ENCODE measurements around the gene DTX3.

DTX3 gene

DNA sequence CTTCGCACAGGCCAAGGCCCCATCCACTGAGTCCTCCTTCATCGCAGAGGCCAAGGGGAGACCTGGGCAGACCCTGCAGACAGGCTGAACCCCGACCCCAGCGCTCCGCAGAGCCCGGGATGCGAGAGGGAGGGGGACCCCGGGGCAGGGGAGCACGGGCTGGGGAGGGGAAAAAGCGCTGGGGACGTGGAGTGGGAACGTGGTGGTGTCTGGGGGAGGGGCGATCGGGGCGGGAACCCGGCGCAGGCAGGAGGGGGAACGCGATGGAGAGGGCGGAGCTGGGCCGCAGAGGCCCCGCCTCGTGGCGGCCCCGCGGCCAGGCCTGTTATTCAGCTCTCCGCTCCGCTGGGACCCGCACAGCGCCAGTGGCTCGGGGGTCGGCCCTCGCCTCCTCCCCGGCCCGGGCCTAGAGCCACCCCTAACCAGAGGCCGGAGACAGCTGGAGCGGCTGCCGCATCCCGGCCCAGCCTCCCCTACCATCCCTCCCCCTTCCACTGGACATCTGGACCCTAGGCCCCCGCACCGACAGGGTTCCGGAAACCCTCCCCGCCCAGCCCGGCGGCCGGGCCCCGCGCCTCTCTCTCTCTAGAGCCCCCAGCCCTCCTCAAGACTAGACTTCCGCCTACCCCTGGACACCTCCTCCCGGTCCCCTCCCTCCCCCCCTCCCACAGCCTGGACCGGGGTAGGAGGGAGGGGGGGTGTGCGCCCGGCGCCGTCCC, 6.6 kb downstream of the DTX3 start, which contains the start of gene ARHGEF25:
Gene ARHGEF25, plus strand, starts transcription at position 328 of the 719 bp plus-strand sequence. CDS start 460 bp downstream, outside the sequence.
- Histone ChIP-seq H3K27me3 (ENCODE audit: insufficient read depth, low read depth, severe bottlenecking) (no peaks in the 10 kb centered on the region), H3K9me3 (ENCODE audit: severe bottlenecking) (no peaks in the 10 kb centered on the region), H3K36me3 (peaks cover 47% of the 10 kb centered on the region), H3K27ac (peak within 1 kb of the TSS; percentile 98), H3K4me3 (ENCODE audit: low read depth, low read length) (peak within 1 kb of the TSS; percentile 70)
- TF ChIP-seq, protein P1, sequence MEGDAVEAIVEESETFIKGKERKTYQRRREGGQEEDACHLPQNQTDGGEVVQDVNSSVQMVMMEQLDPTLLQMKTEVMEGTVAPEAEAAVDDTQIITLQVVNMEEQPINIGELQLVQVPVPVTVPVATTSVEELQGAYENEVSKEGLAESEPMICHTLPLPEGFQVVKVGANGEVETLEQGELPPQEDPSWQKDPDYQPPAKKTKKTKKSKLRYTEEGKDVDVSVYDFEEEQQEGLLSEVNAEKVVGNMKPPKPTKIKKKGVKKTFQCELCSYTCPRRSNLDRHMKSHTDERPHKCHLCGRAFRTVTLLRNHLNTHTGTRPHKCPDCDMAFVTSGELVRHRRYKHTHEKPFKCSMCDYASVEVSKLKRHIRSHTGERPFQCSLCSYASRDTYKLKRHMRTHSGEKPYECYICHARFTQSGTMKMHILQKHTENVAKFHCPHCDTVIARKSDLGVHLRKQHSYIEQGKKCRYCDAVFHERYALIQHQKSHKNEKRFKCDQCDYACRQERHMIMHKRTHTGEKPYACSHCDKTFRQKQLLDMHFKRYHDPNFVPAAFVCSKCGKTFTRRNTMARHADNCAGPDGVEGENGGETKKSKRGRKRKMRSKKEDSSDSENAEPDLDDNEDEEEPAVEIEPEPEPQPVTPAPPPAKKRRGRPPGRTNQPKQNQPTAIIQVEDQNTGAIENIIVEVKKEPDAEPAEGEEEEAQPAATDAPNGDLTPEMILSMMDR (IDR thresholded peaks at IDR 0.05; ENCODE audit: low read depth, low read length) = no peak
- peak; percentile 89 for DNase-seq

DNA sequence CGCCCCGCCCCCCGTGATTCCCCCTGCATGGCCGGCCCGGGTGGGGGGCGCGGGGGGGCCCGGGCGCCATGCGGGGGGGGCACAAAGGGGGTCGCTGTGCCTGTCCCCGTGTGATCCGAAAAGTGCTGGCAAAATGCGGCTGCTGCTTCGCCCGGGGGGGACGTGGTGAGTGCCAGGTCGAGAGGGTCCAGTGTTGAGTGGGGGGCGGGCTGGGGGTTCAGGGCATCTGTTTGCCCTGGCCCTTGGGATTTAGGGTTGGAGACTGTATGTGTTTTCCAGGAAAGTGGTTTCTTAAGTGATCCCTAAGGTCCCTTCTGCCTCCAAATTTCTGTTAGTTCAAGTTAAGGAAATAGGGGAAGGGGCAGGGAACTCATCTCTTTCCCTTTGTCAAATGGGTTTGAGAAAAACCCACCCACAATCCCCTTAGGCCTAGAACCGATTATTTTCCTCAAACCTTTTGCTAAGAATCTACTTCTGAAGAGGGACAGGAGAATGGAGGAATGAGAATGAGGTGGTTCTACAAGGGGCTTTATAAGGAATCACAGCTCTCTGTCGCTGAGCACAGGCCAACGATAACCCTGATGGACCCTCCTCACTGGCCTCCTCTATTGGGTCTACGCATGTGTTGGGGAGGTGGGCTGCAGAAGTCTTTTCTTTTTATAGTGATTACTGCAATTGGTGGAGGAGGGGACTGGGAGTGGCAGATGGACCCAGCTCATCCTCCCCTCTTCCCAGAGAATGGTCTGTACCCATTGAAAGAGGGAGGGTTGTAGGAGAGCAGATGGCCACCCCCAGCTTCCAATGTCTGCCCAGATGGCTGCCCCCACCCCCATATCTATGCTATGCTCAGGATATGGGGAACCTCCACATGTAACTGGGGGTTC, 7.4 kb downstream of the DTX3 start:
- no peaks in the 10 kb centered on the region for H3K9me3 ChIP-seq (ENCODE audit: severe bottlenecking)
- peak overlapping the region; percentile 98 for H3K27ac ChIP-seq
- DNase-seq = peak; percentile 86
- H3K36me3 ChIP-seq = peaks cover 49% of the 10 kb centered on the region
- TF ChIP-seq, protein P1 (IDR thresholded peaks at IDR 0.05; ENCODE audit: low read depth, low read length) = no peak
- no peaks in the 10 kb centered on the region for H3K27me3 ChIP-seq (ENCODE audit: insufficient read depth, low read depth, severe bottlenecking)
- peak overlapping the region; percentile 70 for H3K4me3 ChIP-seq (ENCODE audit: low read depth, low read length)

DNA sequence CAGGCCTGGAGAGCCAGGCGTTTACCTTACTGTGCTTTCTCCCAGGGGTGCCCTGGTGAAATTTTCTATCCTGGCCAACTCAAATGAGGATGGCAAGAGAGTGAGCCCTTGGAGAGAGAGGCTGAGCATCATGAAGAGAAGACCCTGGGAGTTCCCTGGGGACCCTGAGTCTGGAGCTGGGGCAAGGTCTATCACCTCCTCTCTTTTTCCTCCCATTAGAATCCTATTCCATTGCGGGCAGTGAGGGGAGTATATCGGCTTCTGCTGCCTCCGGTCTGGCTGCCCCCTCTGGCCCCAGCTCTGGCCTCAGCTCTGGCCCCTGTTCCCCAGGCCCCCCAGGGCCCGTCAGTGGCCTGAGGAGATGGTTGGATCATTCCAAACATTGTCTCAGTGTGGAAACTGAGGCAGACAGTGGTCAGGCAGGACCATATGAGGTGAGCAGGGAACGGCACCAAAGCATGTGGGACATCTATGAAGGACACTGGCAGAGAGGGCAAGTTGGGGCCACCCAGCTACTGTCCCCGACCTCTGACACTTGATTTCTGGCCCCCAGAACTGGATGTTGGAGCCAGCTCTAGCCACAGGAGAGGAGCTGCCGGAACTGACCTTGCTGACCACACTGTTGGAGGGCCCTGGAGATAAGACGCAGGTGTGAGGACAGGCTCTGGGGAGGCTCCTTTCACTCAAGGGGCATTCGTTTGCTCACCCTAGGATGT, 8.2 kb downstream of the DTX3 start:
- H3K9me3 ChIP-seq (ENCODE audit: severe bottlenecking) = no peaks in the 10 kb centered on the region
- TF ChIP-seq, protein P1 (IDR thresholded peaks at IDR 0.05; ENCODE audit: low read depth, low read length) = no peak
- peak overlapping the region; percentile 70 for H3K4me3 ChIP-seq (ENCODE audit: low read depth, low read length)
- no peak for DNase-seq
- H3K27ac ChIP-seq = peak overlapping the region; percentile 98
- peaks cover 55% of the 10 kb centered on the region for H3K36me3 ChIP-seq
- H3K27me3 ChIP-seq (ENCODE audit: insufficient read depth, low read depth, severe bottlenecking) = no peaks in the 10 kb centered on the region

DNA sequence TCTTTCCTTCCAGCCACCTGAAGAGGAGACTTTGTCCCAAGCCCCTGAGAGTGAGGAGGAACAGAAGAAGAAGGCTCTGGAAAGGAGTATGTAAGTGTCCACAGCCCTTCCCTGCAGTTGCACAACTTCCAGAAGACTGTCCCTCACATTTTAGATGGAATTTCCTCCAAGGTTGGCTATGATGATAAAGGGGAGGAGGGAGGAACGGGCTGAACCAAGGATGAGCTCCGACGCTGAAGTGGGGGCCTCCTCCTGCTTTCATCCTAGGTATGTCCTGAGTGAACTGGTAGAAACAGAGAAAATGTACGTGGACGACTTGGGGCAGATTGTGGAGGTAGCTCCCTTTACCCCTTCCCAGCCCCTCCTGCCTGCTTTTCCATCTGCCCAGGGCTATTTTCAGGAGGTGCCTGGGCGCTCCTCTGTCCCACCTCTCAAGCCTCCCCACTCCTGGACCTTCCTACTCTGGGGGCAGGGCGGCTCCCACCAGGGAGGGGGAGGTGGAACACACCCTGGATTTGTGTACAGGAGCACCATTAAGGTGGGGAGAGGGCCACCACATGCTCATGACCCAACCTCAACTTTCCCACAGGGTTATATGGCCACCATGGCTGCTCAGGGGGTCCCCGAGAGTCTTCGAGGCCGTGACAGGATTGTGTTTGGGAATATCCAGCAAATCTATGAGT, 8.9 kb downstream of the DTX3 start:
- Histone ChIP-seq H3K36me3 (peaks cover 55% of the 10 kb centered on the region), H3K9me3 (ENCODE audit: severe bottlenecking) (no peaks in the 10 kb centered on the region), H3K27ac (peak overlapping the region; percentile 98), H3K27me3 (ENCODE audit: insufficient read depth, low read depth, severe bottlenecking) (no peaks in the 10 kb centered on the region), H3K4me3 (ENCODE audit: low read depth, low read length) (no peak overlapping the region)
- TF ChIP-seq, protein P1 (IDR thresholded peaks at IDR 0.05; ENCODE audit: low read depth, low read length) = no peak
- no peak for DNase-seq

DNA sequence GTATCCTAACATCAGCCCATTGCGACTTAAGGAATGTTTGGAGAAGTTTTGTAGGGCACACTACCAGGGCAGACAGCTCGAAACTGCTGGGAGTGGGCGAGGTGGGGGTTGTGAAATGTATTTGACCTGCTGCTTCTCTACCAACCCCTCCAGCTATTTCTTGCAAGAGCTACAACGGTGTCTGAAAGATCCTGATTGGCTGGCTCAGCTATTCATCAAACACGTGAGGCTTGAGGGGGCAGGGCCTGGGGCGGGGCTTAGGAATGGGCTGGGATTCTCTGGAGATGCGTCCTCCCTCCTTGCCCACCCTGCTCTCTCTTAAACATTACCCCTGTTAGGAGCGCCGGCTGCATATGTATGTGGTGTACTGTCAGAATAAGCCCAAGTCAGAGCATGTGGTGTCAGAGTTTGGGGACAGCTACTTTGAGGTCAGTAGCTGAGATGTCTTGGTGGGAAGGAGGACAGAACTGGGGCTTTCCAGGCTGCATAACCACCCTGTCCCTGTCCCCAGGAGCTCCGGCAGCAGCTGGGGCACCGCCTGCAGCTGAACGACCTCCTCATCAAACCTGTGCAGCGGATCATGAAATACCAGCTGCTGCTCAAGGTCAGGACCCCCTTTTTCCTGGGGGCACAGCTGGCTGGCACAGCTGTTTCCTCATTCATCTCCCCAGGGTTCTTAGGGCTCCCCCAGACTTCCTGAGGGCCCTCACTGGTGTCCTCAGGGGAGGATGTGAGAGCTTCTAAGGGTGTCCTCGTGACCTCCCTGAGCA, 9.7 kb downstream of the DTX3 start:
- Histone ChIP-seq H3K27ac (no peak overlapping the region), H3K36me3 (peaks cover 53% of the 10 kb centered on the region), H3K9me3 (ENCODE audit: severe bottlenecking) (no peaks in the 10 kb centered on the region), H3K27me3 (ENCODE audit: insufficient read depth, low read depth, severe bottlenecking) (no peaks in the 10 kb centered on the region), H3K4me3 (ENCODE audit: low read depth, low read length) (no peak overlapping the region)
- TF ChIP-seq, protein P1 (IDR thresholded peaks at IDR 0.05; ENCODE audit: low read depth, low read length) = no peak
- DNase-seq = no peak

Measured in WERI-Rb-1 (cell line).